Skin epidermis (tissue), 12 donors: ENCODE data around the gene COA1.
"Not testable (repeated sequence)": the region's sequence is repeated elsewhere in the genome, so short reads cannot be mapped to it uniquely, and the experiment has no call there.

Experiments used
- H3K27ac ChIP-seq, 21 experiments: fragments of 200-600 bp; sonication (generic) in 11 of 21; one replicate each; pipeline ENCODE4 v1.5.0; 2020; ENCODE audit warnings: mild to moderate bottlenecking in 3 of 21, inconsistent platforms in 2 of 21, moderate library complexity in 2 of 21
- H3K4me3 ChIP-seq, 7 experiments: fragments of 200-600 bp; sonication (generic) in 2 of 7; one replicate each; pipeline ENCODE4 v1.5.0; 2020; ENCODE audit warnings: inconsistent platforms in 2 of 7, mild to moderate bottlenecking in 2 of 7, moderate library complexity in 1 of 7

COA1 gene, protein sequence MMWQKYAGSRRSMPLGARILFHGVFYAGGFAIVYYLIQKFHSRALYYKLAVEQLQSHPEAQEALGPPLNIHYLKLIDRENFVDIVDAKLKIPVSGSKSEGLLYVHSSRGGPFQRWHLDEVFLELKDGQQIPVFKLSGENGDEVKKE

DNA sequence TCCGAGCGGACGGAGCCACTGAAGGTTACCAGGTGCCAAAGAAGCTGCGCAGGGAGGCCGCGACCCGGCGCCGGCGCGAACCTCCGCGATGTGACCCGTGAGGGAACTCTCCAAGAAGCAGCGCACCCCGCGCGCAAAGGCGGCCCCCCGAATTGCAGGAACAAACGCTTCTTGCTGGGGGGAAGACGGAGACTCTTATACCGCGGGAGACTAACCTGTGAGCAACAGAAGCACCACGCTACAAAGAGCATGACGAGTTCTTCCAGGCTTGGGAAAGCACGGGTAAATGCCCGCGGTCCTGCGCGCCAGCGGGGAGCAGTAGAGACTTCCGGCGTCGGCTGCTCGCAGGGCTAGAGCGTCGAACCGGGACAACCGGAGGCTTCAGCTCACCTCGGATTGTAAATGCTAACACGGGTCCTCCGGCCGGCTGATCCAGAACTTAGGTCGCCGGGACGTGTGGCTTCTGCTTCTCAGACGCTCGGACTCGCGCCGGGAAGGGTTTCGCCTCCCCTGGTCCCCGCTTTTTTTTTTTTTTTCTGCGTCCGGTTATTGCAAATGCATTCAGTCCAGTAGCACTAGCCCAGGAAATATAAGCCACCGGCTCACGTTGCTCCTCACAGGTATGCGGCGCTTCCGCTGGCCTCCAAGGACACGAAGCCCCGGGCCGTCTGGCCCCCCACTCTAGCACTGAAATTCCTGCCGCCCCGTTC lies at the start of gene COA1:
Gene COA1 (minus strand): TSS at position 310 of the 710 bp plus-strand sequence. CDS start 80,909 bp downstream, outside the sequence.
- Histone ChIP-seq H3K27ac (peak within 1 kb of the TSS in 20 of 21 experiments; percentile 74 to 94 (median 86)), H3K4me3 (peak within 1 kb of the TSS; percentile 42 to 83 (median 66))

DNA sequence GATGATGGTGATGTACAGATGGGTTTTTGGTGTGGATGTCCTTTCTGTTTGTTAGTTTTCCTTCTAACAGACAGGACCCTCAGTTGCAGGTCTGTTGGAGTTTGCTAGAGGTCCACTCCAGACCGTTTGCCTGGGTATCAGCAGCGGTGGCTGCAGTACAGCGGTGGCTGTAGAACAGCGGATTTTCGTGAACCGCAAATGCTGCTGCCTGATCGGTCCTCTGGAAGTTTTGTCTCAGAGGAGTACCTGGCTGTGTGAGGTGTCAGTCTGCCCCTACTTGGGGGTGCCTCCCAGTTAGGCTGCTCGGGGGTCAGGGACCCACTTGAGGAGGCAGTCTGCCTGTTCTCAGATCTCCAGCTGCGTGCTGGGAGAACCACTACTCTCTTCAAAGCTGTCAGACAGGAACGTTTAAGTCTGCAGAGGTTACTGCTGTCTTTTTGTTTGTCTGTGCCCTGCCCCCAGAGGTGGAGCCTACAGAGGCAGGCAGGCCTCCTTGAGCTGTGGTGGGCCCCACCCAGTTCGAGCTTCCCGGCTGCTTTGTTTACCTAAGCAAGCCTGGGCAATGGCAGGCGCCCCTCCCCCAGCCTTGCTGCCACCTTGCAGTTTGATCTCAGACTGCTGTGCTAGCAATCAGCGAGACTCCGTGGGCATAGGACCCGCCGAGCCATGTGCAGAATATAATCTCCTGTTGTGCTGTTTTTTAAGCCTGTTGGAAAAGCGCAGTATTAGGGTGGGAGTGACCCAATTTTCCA lies 49.1 kb upstream of the COA1 start:
- H3K27ac ChIP-seq = peak overlapping the region in 5 of 21 experiments; percentile 5 to 55 (median 42)
- peak overlapping the region in 1 of 7 experiments; percentile 9 for H3K4me3 ChIP-seq

DNA sequence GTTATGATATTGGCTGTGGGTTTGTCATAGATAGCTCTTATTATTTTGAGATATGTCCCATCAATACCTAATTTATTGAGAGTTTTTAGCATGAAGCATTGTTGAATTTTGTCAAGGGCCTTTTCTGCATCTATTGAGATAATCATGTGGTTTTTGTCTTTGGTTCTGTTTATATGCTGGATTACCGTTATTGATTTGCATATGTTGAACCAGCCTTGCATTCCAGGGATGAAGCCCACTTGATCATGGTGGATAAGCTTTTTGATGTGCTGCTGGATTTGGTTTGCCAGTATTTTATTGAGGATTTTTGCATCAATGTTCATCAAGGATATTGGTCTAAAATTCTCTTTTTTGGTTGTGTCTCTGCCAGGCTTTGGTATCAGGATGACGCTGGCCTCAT lies 45.9 kb upstream of the COA1 start:
- H3K27ac ChIP-seq, H3K4me3 ChIP-seq: not testable (repeated sequence)

DNA sequence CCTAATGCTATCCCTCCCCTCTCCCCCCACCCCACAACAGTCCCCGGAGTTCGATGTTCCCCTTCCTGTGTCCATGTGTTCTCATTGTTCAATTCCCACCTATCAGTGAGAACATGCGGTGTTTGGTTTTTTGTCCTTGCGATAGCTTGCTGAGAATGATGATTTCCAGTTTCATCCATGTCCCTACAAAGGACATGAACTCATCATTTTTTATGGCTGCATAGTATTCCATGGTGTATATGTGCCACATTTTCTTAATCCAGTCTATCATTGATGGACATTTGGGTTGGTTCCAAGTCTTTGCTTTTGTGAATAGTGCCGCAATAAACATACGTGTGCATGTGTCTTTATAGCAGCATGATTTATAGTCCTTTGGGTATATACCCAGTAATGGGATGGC lies 43.9 kb upstream of the COA1 start:
- H3K4me3 ChIP-seq, H3K27ac ChIP-seq: not testable (repeated sequence)

DNA sequence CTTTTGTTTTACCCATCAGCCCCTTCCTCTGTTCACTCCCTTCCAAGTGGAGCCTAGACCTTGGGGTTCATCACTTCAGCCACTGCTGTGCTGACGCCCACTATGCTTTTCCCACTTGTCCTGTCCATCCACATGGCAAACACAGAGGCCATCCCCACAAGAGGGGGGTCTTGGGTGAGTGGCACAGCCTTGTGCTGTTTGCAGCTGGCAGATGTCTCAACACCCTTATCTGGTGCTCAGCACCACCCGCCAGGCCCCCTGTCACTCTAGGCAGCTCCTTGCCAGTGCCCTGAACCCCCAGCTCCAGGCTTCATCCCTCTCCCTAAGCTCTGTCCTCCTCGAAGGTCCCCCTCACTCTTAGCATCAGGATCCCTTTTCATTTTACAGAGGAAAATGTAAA lies 42.2 kb upstream of the COA1 start:
- no peak overlapping the region for H3K27ac ChIP-seq
- H3K4me3 ChIP-seq = no peak overlapping the region

DNA sequence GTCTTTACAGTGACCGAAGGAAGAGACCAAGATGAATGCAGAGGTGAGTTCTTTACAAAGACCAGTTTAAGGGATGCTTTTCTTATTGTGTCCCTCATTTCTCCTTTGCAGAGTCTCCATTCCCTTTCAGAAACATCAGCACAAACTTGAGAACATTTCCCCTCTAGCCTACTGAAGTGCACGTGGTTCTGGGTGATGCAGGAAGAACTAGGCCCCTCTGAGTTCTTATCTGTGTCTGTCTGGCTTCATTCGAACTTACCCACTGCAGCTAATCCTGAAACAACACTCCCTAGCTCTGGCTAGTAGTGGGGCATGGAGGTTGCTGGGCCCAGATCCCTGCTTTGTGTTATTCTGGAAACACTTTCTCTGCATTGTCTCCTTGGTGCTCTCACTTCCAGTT lies 41.8 kb upstream of the COA1 start:
- Histone ChIP-seq H3K4me3 (no peak overlapping the region), H3K27ac (no peak overlapping the region)

DNA sequence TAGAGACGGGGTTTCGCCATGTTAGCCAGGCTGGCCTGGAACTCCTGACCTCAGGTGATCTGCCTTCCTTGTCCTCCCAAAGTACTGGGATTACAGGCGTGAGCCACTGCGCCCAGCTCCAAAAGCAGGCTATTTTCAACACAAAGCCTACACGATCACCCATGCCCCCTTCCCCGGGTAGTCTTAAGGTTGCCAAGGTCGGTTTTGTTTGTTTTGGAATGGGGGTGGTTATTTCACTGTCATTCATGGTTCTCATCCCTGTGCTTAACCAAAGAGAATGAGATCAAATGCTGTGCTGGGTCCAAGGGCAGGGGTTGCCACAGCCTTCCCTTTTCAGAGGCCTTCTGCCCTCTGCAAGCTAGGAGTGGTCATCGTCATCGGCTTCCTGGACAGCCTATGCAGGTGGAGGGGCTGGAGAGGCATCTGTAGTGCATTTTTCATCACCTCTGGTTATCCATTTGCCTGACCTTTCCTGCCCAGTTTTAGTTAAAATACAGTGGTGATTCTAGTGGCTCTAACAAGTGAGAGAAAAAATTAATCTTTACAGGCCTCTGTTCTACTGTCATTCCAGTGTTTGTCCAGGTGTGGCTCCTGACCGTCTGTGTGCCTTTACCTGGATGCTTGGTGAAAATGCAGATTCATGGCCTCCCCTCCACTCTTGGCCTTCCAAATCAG lies 40.6 kb upstream of the COA1 start:
- H3K4me3 ChIP-seq = no peak overlapping the region
- no peak overlapping the region for H3K27ac ChIP-seq

DNA sequence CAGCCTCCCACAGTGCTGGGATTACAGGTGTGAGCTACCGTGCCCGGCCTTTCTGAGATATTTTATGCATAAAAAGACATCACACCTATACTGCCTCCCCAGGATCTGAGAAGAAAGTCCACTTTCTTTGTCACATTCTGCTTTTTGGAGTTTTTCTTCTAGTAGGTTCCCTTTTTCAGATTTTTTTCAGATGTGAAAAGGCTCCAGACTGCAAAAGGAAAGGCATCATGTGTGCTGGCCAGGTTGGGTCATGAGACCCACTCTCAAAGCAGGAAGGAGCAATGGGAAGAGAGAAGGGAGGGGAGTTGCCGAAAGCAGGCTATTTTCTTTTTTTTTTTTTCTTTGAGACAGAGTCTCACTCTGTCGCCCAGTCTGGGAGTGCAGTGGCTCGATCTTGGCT lies 40.0 kb upstream of the COA1 start:
- Histone ChIP-seq H3K27ac (no peak overlapping the region), H3K4me3 (no peak overlapping the region)

DNA sequence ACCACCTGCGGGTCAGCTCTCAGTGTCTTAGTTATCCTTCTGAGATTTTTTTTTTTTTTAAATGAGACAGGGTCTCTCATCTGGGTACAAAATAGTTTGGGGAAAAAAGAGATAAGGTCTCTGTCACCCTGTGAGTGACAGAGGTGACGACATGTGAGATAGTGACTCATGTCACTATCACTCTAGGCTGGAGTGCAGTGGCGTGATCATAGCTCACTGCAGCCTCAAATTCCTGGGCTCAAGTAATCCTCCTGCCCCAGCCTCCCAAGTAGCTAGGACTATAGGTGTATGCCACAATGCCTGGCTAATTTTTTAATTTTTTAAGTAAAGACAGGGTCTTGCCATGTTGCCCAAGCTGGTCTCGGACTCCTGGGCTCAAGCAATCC lies 39.6 kb upstream of the COA1 start:
- Histone ChIP-seq H3K4me3 (no peak overlapping the region), H3K27ac (no peak overlapping the region)

DNA sequence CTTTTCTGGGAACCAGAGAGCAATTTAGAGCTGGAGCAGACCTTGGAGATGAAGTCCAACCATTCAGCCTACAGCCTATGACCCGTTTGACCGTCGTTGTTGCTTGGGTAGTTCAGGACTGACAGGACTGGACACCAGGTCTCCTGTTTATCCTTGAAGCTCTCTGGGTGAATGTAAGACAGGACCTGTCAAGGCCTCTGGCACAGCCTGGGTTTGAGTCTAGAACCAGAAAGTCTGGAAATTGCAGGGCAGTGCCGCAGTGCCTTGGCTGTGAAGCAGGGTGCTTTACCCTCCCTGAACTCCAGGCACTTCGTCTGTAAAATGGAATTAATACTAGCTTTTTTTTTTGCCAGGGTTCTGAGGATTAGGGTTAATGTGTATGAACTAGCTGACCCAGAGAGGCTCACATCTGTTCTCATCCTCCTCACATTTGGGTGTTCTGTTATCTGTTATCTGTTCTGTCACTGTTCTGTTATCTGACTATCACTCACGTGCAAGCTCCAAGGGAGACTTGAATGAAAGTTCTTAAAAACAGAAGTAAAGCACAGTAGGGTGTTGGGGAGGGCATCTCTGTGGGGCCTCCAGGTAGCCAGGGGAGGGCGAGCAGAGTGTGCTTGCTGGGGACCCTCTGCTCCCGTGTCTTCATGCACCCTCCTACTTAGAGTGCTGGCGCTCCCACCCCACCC lies 39.0 kb upstream of the COA1 start:
- Histone ChIP-seq H3K4me3 (no peak overlapping the region), H3K27ac (no peak overlapping the region)

DNA sequence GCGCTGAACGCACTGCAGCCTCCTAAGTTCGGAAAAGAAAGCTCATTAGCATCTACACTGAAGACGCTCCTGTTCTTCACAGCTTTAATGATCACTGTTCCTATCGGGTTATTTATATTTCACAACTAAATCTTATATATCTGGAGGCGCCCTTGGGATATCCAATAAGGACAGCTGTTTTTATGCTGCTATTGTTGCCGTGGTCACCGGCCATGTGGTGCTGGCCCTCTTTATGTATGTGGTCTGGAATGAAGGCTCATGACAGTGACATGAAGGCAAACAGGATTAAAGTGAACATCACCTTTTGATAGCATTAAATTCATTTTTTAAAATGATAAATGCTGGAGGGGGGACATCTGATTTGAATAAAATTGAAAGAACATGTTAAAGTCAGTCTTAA lies 38.0 kb upstream of the COA1 start:
- no peak overlapping the region for H3K4me3 ChIP-seq
- H3K27ac ChIP-seq = no peak overlapping the region

DNA sequence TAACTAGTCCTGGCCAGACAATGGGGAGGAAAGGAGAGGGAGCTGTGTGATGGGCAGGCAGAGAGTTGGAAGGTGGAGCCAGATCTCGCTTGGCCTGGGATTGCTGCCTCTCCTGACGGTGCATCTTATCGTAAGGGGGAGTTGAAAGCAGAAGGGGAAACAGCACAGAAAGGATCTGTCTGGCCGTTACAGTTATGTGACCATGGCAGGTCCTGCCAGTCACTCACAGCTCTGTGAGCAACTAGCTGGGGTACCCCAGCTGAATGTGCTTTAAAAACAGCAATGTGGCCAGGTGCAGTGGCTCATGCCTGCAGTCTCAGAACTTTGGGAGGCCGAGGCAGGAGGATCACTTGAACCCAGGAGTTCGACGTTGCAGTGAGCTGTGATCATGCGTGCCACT lies 37.2 kb upstream of the COA1 start:
- Histone ChIP-seq H3K27ac (no peak overlapping the region), H3K4me3 (no peak overlapping the region)

DNA sequence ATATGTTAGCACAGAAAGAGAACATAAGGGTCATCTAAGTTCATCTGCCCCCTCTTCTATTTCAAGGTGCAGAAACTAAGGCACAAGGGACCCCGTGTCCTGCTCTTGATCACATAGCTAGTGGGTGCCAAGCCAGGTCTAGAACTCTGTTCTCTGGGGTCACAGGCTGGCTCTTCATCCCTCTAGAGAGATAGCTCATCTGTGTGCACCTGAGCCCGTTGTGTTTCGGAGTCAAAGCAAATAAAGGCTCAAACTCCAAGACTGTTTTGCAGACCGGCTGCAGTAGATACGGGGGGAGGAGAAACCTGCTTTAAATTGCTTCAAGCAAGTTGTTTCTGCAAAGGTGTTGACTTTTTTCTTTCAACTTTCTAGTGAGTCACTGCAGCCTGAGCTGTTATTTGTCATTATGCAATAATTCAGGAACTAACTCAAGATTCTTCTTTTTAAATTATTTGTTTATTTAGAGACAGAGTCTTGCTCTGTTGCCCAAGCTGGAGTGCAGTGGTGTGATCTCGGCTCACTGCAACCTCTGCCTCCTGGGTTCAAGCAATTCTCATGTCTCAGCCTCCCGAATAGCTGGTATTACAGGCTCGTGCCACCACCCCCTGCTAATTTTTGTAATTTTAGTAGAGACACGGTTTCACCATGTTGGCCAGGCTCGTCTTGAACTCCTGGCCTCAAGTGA lies 35.6 kb upstream of the COA1 start:
- H3K4me3 ChIP-seq = no peak overlapping the region
- H3K27ac ChIP-seq = peak overlapping the region in 9 of 21 experiments; percentile 1 to 53 (median 24)

DNA sequence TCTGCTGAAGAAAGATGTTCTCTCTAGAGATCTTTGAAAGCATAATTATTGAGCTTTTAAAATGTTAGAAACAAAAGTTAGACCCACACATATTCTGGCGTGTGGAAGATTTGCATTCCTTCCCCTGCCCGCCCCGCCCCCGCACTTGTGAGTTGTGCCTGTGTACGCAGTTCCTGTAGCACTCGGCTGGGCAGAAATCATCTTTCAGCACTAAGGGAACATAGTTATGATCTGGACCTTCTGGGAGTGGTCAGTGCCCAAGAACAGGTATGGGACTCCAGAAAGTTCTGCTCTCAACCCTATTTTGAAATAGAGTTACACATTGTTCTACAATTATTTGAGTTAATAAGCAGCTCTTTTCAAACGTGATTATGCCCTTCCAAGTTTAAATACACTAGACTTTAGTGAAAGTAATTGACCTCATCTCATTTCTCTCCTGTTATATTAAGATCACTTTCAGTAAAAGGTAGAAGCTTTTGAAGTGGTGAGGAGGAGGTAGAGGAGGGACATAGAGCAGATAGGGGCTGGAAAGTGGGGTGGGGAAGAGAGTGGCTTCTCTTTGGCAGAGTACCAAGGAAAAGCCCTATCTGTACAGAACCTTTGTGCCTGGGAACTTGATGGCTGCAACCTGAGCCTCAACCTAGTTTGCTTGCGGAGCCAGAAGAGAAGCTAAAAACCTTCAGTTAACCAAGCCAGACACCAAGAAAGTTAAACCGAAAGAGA lies 34.9 kb upstream of the COA1 start:
- peak overlapping the region in 1 of 7 experiments; percentile 12 for H3K4me3 ChIP-seq
- H3K27ac ChIP-seq = peak overlapping the region in 9 of 21 experiments; percentile 1 to 53 (median 31)

DNA sequence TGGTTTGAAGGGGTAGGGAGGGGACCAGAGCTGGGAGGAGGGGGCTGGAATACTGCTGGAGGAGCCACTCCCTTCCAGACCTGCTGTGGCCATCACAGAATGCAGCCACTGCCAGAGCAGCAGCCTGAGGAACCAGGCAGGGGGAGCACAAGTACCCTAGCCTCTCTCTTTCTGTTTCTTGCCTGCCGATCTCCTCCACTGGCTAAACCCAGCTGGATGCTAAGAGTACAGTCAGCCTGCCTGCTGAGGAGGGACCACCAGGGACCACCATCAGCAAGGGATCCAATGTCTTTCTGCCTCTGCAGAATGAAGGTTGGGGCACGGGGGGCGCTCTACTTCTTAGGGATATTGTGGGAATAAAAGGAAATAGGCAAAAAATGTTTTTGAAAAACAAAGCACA lies 33.9 kb upstream of the COA1 start:
- H3K27ac ChIP-seq = peak overlapping the region in 1 of 21 experiments; percentile 25
- no peak overlapping the region for H3K4me3 ChIP-seq

DNA sequence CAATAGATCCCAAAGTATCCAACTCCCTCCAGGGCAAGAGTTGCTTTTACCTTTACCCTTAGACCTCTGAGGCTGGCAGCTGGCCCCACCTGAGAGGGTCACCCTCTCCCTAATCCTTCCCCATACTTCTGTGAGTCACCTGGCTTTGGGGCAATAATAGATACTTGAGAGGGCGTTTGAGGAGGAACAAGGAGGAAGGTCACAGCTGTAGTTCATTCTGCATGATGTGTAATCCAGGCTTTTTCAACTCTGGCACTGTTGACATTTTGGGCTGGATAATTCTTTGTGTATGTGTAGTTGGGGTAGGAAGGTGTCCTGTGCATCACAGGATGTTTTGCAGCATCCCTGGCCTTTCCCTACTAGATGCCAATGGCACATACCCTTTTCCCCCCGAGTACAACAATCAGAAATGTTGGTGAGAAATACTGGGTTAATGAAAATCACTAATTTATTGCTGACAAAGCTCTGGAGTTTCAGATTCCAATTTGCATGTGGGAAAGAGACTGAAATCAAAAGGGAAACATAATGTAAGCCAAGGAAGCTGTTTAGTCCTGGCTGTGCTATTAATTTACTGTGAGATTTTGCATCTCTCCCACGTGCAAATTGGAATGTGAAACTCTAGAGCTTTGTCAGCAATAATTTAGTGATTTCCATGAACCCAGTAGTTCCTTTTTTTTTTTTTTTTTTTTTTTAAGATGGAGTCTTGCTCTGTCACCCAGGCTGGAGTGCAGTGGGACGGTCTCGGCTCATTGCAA lies 32.8 kb upstream of the COA1 start:
- Histone ChIP-seq H3K27ac (peak overlapping the region in 1 of 21 experiments; percentile 26), H3K4me3 (no peak overlapping the region)

DNA sequence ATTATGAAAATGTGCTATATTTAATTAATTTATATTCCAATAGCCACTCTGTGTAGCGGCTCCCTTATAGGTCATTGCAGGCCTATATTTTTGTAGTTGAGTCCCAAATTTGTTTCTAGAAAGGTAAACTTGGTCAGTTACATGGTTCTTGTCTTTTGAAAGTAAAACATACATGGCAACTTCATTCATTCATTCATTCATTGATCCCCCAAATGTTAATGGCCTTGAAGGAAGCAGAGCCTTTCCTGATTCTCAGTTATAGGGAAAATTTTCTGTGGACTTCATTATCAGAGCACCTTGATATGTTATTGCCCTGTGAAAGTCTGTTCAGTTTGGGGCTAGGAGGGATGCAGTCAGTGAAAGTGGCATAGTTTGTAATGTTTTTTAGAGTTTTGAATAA lies 32.1 kb upstream of the COA1 start:
- no peak overlapping the region for H3K4me3 ChIP-seq
- H3K27ac ChIP-seq = peak overlapping the region in 1 of 21 experiments; percentile 26

DNA sequence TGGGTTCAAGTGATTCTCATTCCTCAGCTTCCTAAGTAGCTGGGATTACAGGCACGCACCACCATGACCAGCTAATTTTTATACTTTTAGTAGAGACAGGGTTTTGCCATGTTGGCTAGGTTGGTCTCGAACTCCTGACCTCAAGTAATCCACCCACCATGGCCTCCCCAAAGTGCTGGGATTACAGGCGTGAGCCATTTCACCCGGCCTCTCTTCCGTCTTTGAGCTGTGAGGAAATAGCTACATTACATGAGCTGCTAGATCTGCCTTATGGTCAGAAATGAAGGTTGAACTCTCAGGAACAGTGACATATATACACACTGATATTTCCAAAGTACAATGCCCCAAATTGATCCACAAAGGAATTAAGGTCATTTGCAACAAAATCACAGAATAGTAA lies 31.5 kb upstream of the COA1 start:
- H3K27ac ChIP-seq = no peak overlapping the region
- H3K4me3 ChIP-seq = no peak overlapping the region
